ENCODE data around the gene BUB3.

Gene BUB3

DNA sequence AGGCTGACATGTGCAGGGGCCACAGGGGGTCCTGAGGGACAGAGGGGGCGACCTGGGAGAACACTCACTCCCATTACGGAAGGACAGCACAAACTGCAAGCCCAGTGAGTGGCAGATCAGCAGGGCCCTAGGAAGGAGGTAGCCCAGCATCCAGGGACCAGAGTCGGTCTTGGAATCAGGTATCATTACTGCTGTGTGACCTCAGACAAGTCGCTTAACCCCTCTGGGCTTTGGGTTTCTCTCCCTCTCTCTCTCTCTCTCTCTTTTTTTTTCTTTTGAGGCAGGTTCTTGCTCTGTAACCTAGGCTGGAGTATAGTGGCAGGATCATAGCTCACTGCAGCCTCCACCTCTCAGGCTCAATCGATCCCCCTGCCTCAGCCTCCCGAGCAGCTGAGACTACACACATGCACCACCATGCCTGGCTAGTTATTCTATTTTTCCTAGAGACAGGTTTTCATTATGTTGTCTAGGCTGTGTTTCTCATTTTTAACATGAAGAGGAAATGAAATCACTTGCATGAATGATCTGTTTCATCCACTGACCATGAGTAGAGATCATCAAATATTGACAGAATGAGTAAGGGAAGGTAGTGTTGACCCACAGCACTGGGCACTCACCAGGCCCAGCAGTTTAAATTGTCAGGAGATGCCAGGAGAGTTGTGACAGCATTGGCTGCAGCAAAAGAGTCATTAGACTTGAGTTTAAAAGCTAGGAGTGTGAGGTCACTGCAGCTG lies 49.4 kb downstream of the BUB3 start:
- Histone ChIP-seq H3F3A (ENCODE audit: insufficient read depth, low read length) (no peaks in the 10 kb centered on the region), H3K4me2 (ENCODE audit: low read length) (no peak overlapping the region), H3K9ac (ENCODE audit: low read length) (no peak overlapping the region), H3K4me1 (ENCODE audit: insufficient read depth, low read length, severe bottlenecking) (no peaks in the 10 kb centered on the region), H3K27ac (ENCODE audit: low read depth, low read length, poor library complexity, severe bottlenecking) (no peak overlapping the region), H3K4me3 (ENCODE audit: low read depth, low read length, poor library complexity, severe bottlenecking) (no peak overlapping the region), H3K27me3 (ENCODE audit: insufficient read depth, low read length) (no peaks in the 10 kb centered on the region), H3K79me2 (ENCODE audit: insufficient read depth, low read length) (no peaks in the 10 kb centered on the region), H4K20me1 (ENCODE audit: insufficient read depth, low read length) (no peaks in the 10 kb centered on the region), H2AFZ (ENCODE audit: low read length) (no peak overlapping the region), H3K36me3 (ENCODE audit: insufficient read depth, low read length) (no peaks in the 10 kb centered on the region), H3K9me3 (ENCODE audit: low read length) (peaks cover 8% of the 10 kb centered on the region; the same call in 1 of the 2 replicates), H3K9me2 (ENCODE audit: low read depth, low read length) (no peaks in the 10 kb centered on the region)
- no peak for TF ChIP-seq CTCF (IDR thresholded peaks at IDR 0.05; ENCODE audit: low read length)
- no peak for TF ChIP-seq EZH2 (IDR thresholded peaks at IDR 0.05; ENCODE audit: borderline replicate concordance, low read length)

DNA sequence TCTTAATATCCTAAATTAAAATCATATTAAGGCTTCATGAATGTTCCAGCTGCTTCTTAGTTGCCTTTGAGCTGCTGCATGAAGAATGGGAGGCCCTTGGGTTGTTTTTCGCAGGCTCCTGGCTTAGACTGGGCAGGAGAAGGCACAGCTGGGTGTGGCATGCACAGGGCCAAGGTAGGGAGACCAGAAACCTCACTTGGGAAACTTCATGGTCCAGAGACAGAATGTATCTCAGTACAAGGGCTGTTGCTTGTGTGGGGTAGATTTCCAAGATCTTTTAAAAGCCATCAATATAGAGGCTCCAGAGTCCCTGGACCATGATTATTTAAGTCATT lies 49.9 kb downstream of the BUB3 start:
- no peak overlapping the region for H3K9ac ChIP-seq (ENCODE audit: low read length)
- no peaks in the 10 kb centered on the region for H3F3A ChIP-seq (ENCODE audit: insufficient read depth, low read length)
- no peak overlapping the region for H3K27ac ChIP-seq (ENCODE audit: low read depth, low read length, poor library complexity, severe bottlenecking)
- no peaks in the 10 kb centered on the region for H3K27me3 ChIP-seq (ENCODE audit: insufficient read depth, low read length)
- H3K9me3 ChIP-seq (ENCODE audit: low read length): peaks cover 8% of the 10 kb centered on the region; the same call in 1 of the 2 replicates
- H3K4me3 ChIP-seq (ENCODE audit: low read depth, low read length, poor library complexity, severe bottlenecking): no peak overlapping the region
- no peak overlapping the region for H3K4me2 ChIP-seq (ENCODE audit: low read length)
- H3K79me2 ChIP-seq (ENCODE audit: insufficient read depth, low read length): no peaks in the 10 kb centered on the region
- no peaks in the 10 kb centered on the region for H3K36me3 ChIP-seq (ENCODE audit: insufficient read depth, low read length)
- no peaks in the 10 kb centered on the region for H3K9me2 ChIP-seq (ENCODE audit: low read depth, low read length)
- H4K20me1 ChIP-seq (ENCODE audit: insufficient read depth, low read length): no peaks in the 10 kb centered on the region
- no peak overlapping the region for H2AFZ ChIP-seq (ENCODE audit: low read length)
- no peak for TF ChIP-seq EZH2 (IDR thresholded peaks at IDR 0.05; ENCODE audit: borderline replicate concordance, low read length)
- TF ChIP-seq CTCF (IDR thresholded peaks at IDR 0.05; ENCODE audit: low read length): no peak
- H3K4me1 ChIP-seq (ENCODE audit: insufficient read depth, low read length, severe bottlenecking): no peaks in the 10 kb centered on the region

DNA sequence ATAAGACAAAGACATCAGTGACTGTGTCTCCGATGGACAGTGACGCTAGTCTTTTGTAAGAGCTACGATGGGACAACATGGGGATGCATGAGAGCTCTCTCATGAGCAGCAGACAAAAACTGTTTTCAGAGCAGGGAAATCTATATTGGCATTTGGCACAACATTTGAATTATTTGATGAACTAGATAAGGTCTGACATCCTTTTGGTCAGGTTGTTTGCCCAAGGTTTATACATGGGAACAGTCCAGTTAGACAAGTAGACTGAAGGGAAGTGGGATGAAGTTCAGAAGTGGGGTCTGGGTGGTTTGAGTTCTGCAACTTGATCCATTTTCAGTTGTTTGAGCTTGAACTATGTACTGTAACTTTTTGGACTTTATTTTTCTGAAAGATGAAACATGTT lies 50.8 kb downstream of the BUB3 start:
- Histone ChIP-seq H3K79me2 (ENCODE audit: insufficient read depth, low read length) (no peaks in the 10 kb centered on the region), H3K4me3 (ENCODE audit: low read depth, low read length, poor library complexity, severe bottlenecking) (no peak overlapping the region), H3K4me2 (ENCODE audit: low read length) (no peak overlapping the region), H3K9me3 (ENCODE audit: low read length) (peaks cover 8% of the 10 kb centered on the region; the same call in 1 of the 2 replicates), H3K9me2 (ENCODE audit: low read depth, low read length) (no peaks in the 10 kb centered on the region), H3K27ac (ENCODE audit: low read depth, low read length, poor library complexity, severe bottlenecking) (no peak overlapping the region), H4K20me1 (ENCODE audit: insufficient read depth, low read length) (no peaks in the 10 kb centered on the region), H3K4me1 (ENCODE audit: insufficient read depth, low read length, severe bottlenecking) (no peaks in the 10 kb centered on the region), H3F3A (ENCODE audit: insufficient read depth, low read length) (no peaks in the 10 kb centered on the region), H3K27me3 (ENCODE audit: insufficient read depth, low read length) (no peaks in the 10 kb centered on the region), H2AFZ (ENCODE audit: low read length) (no peak overlapping the region), H3K36me3 (ENCODE audit: insufficient read depth, low read length) (no peaks in the 10 kb centered on the region), H3K9ac (ENCODE audit: low read length) (no peak overlapping the region)
- no peak for TF ChIP-seq EZH2 (IDR thresholded peaks at IDR 0.05; ENCODE audit: borderline replicate concordance, low read length)
- no peak for TF ChIP-seq CTCF (IDR thresholded peaks at IDR 0.05; ENCODE audit: low read length)
